Coronary artery (tissue), 2 donors: Measurements from ENCODE around the gene UFSP2.

Source experiments
- DNase-seq: peaks from one replicate; pipeline ENCODE4 v3.0.0-alpha.2; 2017; ENCODE audit warnings: low spot score
- H3K27ac ChIP-seq, 2 donors: fragments of 200-600 bp; sonication (generic); one replicate each; pipeline ENCODE4 v1.5.1; 2016 to 2019
- H3K4me3 ChIP-seq: fragments of 200-600 bp; sonication (generic); 2 replicates; pipeline ENCODE4 v1.5.1; 2016; ENCODE audit warnings: mild to moderate bottlenecking, moderate library complexity
- CTCF ChIP-seq: fragments of 200-600 bp; sonication (generic); IDR thresholded peaks from one replicate; pipeline ENCODE4 v1.5.1; 2019; ENCODE audit warnings: antibody characterized with exemption

Gene UFSP2

GRCh38 chr4:185469580-185470154, 43.9 kb upstream of the UFSP2 start:
- TF ChIP-seq CTCF: no peak
- Histone ChIP-seq H3K4me3 (no peak overlapping the region), H3K27ac (no peak overlapping the region)
- DNase-seq: no peak

GRCh38 chr4:185468999-185469398, 43.2 kb upstream of the UFSP2 start:
- no peak overlapping the region for H3K4me3 ChIP-seq
- H3K27ac ChIP-seq: no peak overlapping the region
- no peak for TF ChIP-seq CTCF
- DNase-seq: no peak

- no peak overlapping the region for H3K27ac ChIP-seq
- H3K4me3 ChIP-seq: no peak overlapping the region
- TF ChIP-seq CTCF: no peak
- no peak for DNase-seq
These were observed 42.2 kb upstream of the UFSP2 start for GRCh38 chr4:185467991-185468390.

- no peak overlapping the region for H3K4me3 ChIP-seq
- DNase-seq: no peak
- no peak overlapping the region for H3K27ac ChIP-seq
- no peak for TF ChIP-seq CTCF
These were observed 41.3 kb upstream of the UFSP2 start for GRCh38 chr4:185467101-185467500.

GRCh38 chr4:185465707-185466106, 39.9 kb upstream of the UFSP2 start:
- H3K4me3 ChIP-seq: no peak overlapping the region
- no peak overlapping the region for H3K27ac ChIP-seq
- DNase-seq: no peak
- TF ChIP-seq CTCF: no peak

GRCh38 chr4:185464887-185465286, 39.1 kb upstream of the UFSP2 start:
- no peak overlapping the region for H3K27ac ChIP-seq
- no peak for TF ChIP-seq CTCF
- DNase-seq: no peak

GRCh38 chr4:185464183-185464582, 38.4 kb upstream of the UFSP2 start:
- Histone ChIP-seq H3K27ac (no peak overlapping the region), H3K4me3 (no peak overlapping the region)
- no peak for DNase-seq
- no peak for TF ChIP-seq CTCF

More at GRCh38 chr4:185464887-185465286, 39.1 kb upstream of the UFSP2 start:
- H3K4me3 ChIP-seq: no peak overlapping the region
